ENCODE results near the gene GYS1.
"Not testable (repeated sequence)": the region's sequence is repeated elsewhere in the genome, so short reads cannot be mapped to it uniquely, and the experiment has no call there.

DNA sequence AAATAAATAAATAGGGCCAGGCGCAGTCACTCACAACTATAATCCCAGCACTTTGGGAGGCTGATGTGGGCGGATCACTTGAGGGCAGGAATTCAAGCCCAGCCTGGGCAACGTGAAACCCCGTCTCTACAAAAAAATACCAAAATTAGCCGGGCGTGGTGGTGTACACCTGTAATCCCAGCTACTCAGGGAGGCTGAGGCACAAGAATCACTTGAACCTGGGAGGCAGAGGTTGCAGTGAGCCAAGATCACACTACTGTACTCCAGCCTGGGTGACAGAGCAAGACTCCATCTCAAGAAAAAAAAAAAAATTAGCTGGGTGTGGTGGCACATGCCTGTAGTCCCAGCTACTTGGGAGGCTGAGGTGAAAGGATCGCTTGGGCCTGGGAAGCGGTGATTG is 67.2 kb downstream of the GYS1 start:
- TF ChIP-seq, protein P1, sequence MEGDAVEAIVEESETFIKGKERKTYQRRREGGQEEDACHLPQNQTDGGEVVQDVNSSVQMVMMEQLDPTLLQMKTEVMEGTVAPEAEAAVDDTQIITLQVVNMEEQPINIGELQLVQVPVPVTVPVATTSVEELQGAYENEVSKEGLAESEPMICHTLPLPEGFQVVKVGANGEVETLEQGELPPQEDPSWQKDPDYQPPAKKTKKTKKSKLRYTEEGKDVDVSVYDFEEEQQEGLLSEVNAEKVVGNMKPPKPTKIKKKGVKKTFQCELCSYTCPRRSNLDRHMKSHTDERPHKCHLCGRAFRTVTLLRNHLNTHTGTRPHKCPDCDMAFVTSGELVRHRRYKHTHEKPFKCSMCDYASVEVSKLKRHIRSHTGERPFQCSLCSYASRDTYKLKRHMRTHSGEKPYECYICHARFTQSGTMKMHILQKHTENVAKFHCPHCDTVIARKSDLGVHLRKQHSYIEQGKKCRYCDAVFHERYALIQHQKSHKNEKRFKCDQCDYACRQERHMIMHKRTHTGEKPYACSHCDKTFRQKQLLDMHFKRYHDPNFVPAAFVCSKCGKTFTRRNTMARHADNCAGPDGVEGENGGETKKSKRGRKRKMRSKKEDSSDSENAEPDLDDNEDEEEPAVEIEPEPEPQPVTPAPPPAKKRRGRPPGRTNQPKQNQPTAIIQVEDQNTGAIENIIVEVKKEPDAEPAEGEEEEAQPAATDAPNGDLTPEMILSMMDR (IDR thresholded peaks at IDR 0.05), result not testable (repeated sequence)
- not testable (repeated sequence) for TF ChIP-seq TCF7L2 (IDR thresholded peaks at IDR 0.05; ENCODE audit: low read depth, low read length)

Measured in Panc1 (cell line).